Measurements from ENCODE around the gene ASTN2. TPM values are rescaled to one million over a fixed set of nuclear protein-coding genes. Genes with fewer than 3 reads are reported as not detected.

The ASTN2 gene
- total and polyA plus RNA-seq, 2 experiments from 2014 or later = 7.0 to 24.6 TPM

DNA sequence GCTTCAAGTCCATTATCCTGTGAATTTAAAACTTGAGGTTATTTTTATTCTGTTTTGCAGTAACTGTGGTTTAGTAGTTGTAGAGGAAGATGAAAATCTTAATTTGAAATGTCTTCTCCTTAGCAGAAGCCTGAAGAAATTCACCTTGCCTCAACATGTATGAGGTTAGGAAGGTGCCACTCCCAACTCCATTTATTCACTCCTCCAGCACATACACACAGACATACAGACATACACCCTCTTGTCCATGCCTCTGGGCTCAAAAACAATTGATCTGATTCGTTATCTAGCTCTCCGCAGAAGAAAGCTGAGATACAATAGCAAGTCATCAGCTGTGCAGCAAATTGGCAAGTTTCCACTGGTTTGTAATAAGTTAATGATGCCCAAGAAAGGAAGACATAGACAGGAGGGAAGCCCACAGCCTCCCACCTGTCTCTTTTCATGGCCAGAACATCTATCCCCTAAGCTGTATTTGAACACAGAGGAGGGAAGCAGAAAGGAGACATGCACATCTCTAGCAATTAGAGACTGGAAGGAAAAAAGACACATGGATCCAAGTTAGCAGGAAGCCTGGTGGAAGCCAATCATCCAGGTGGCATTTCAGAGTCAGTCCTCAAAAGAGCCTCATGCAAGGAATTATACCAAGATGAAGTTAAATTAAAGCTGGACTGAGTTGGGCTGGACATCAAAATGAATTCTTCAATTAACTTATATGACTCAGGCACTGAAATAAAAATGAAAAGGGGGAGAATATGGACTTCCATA is 257.9 kb downstream of the ASTN2 start:
- Histone ChIP-seq H3K4me1 (ENCODE audit: insufficient read depth) (no peaks in the 10 kb centered on the region), H3K4me2 (no peak overlapping the region), H3K9me2 (ENCODE audit: insufficient read depth) (no peaks in the 10 kb centered on the region), H3F3A (replicated peaks; ENCODE audit: low read depth) (no peaks in the 10 kb centered on the region), H3K79me2 (replicated peaks; ENCODE audit: insufficient read depth) (no peaks in the 10 kb centered on the region), H3K27me3 (ENCODE audit: insufficient read depth) (no peaks in the 10 kb centered on the region), H3K36me3 (ENCODE audit: insufficient read depth) (no peaks in the 10 kb centered on the region), H4K20me1 (replicated peaks; ENCODE audit: insufficient read depth) (no peaks in the 10 kb centered on the region), H3K27ac (ENCODE audit: low read depth) (no peak overlapping the region), H2AFZ (no peak overlapping the region), H3K4me3 (no peak overlapping the region)
- Mint-ChIP-seq H3K27ac (no peak overlapping the region), H3K27me3 (ENCODE audit: insufficient read depth, low read depth, poor library complexity) (no peaks in the 10 kb centered on the region), H3K9me3 (no peaks in the 10 kb centered on the region), H3K36me3 (ENCODE audit: low read depth) (no peaks in the 10 kb centered on the region), H3K4me1 (no peaks in the 10 kb centered on the region), H3K4me3 (no peak overlapping the region)
- no peak for TF ChIP-seq NANOG (IDR thresholded peaks at IDR 0.05; ENCODE audit: borderline replicate concordance)
- no peak for TF ChIP-seq JUNB (IDR thresholded peaks at IDR 0.05; ENCODE audit: unreplicated experiment)
- DNase-seq (ENCODE audit: low spot score) (no peak), ATAC-seq (no peak)

DNA sequence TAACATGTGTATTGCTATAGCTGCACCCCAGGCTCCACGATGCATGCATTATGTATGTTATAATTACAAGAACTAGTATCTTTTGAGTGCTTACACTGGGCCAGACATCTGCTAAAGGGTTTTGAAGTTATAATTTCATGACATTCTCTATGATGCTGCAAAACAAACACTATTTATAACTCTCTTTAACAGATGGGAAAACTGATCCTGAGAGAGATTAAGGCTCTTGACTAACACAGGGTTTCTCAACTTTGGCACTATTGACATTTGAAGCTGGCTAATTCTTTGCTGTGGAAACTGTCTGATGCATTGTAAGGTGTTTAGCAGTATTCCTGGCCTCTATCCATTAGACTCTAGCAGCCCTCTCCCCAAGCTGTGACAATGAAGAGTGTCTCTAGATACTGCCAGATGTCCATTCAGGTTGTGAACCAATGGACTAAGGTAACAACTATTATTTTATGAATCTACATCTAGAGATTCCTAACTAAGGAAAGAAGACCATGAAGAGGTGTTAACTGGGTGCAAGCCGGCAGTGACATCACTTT is 258.6 kb downstream of the ASTN2 start:
- H3K36me3 ChIP-seq (ENCODE audit: insufficient read depth) = no peaks in the 10 kb centered on the region
- H2AFZ ChIP-seq = no peak overlapping the region
- no peaks in the 10 kb centered on the region for H3K27me3 ChIP-seq (ENCODE audit: insufficient read depth)
- H3F3A ChIP-seq (replicated peaks; ENCODE audit: low read depth) = no peaks in the 10 kb centered on the region
- H3K4me2 ChIP-seq = no peak overlapping the region
- Mint-ChIP-seq H3K27ac (no peak overlapping the region), H3K27me3 (ENCODE audit: insufficient read depth, low read depth, poor library complexity) (no peaks in the 10 kb centered on the region), H3K36me3 (ENCODE audit: low read depth) (no peaks in the 10 kb centered on the region), H3K4me3 (no peak overlapping the region), H3K9me3 (no peaks in the 10 kb centered on the region), H3K4me1 (no peaks in the 10 kb centered on the region)
- no peaks in the 10 kb centered on the region for H4K20me1 ChIP-seq (replicated peaks; ENCODE audit: insufficient read depth)
- no peaks in the 10 kb centered on the region for H3K9me2 ChIP-seq (ENCODE audit: insufficient read depth)
- no peaks in the 10 kb centered on the region for H3K4me1 ChIP-seq (ENCODE audit: insufficient read depth)
- no peaks in the 10 kb centered on the region for H3K79me2 ChIP-seq (replicated peaks; ENCODE audit: insufficient read depth)
- ATAC-seq = no peak
- no peak overlapping the region for H3K27ac ChIP-seq (ENCODE audit: low read depth)
- no peak for DNase-seq (ENCODE audit: low spot score)
- H3K4me3 ChIP-seq = no peak overlapping the region
- TF ChIP-seq ZNF114 (CRISPR knock-in tag; IDR thresholded peaks at IDR 0.05) = no peak
- TF ChIP-seq, protein P1, sequence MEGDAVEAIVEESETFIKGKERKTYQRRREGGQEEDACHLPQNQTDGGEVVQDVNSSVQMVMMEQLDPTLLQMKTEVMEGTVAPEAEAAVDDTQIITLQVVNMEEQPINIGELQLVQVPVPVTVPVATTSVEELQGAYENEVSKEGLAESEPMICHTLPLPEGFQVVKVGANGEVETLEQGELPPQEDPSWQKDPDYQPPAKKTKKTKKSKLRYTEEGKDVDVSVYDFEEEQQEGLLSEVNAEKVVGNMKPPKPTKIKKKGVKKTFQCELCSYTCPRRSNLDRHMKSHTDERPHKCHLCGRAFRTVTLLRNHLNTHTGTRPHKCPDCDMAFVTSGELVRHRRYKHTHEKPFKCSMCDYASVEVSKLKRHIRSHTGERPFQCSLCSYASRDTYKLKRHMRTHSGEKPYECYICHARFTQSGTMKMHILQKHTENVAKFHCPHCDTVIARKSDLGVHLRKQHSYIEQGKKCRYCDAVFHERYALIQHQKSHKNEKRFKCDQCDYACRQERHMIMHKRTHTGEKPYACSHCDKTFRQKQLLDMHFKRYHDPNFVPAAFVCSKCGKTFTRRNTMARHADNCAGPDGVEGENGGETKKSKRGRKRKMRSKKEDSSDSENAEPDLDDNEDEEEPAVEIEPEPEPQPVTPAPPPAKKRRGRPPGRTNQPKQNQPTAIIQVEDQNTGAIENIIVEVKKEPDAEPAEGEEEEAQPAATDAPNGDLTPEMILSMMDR (conservative IDR thresholded peaks at IDR 0.05; ENCODE audit: low read depth in 2 of 2) = no peak
- TF ChIP-seq, protein P2, sequence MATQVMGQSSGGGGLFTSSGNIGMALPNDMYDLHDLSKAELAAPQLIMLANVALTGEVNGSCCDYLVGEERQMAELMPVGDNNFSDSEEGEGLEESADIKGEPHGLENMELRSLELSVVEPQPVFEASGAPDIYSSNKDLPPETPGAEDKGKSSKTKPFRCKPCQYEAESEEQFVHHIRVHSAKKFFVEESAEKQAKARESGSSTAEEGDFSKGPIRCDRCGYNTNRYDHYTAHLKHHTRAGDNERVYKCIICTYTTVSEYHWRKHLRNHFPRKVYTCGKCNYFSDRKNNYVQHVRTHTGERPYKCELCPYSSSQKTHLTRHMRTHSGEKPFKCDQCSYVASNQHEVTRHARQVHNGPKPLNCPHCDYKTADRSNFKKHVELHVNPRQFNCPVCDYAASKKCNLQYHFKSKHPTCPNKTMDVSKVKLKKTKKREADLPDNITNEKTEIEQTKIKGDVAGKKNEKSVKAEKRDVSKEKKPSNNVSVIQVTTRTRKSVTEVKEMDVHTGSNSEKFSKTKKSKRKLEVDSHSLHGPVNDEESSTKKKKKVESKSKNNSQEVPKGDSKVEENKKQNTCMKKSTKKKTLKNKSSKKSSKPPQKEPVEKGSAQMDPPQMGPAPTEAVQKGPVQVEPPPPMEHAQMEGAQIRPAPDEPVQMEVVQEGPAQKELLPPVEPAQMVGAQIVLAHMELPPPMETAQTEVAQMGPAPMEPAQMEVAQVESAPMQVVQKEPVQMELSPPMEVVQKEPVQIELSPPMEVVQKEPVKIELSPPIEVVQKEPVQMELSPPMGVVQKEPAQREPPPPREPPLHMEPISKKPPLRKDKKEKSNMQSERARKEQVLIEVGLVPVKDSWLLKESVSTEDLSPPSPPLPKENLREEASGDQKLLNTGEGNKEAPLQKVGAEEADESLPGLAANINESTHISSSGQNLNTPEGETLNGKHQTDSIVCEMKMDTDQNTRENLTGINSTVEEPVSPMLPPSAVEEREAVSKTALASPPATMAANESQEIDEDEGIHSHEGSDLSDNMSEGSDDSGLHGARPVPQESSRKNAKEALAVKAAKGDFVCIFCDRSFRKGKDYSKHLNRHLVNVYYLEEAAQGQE (IDR thresholded peaks at IDR 0.05; ENCODE audit: unreplicated experiment) = no peak
- TF ChIP-seq ZNF331 (CRISPR knock-in tag; IDR thresholded peaks at IDR 0.05; ENCODE audit: low read depth) = no peak
- TF ChIP-seq EZH2 (IDR thresholded peaks at IDR 0.05; ENCODE audit: low read depth, unreplicated experiment) = no peak
- no peak for TF ChIP-seq NANOG (IDR thresholded peaks at IDR 0.05; ENCODE audit: borderline replicate concordance)
- TF ChIP-seq, protein P3, sequence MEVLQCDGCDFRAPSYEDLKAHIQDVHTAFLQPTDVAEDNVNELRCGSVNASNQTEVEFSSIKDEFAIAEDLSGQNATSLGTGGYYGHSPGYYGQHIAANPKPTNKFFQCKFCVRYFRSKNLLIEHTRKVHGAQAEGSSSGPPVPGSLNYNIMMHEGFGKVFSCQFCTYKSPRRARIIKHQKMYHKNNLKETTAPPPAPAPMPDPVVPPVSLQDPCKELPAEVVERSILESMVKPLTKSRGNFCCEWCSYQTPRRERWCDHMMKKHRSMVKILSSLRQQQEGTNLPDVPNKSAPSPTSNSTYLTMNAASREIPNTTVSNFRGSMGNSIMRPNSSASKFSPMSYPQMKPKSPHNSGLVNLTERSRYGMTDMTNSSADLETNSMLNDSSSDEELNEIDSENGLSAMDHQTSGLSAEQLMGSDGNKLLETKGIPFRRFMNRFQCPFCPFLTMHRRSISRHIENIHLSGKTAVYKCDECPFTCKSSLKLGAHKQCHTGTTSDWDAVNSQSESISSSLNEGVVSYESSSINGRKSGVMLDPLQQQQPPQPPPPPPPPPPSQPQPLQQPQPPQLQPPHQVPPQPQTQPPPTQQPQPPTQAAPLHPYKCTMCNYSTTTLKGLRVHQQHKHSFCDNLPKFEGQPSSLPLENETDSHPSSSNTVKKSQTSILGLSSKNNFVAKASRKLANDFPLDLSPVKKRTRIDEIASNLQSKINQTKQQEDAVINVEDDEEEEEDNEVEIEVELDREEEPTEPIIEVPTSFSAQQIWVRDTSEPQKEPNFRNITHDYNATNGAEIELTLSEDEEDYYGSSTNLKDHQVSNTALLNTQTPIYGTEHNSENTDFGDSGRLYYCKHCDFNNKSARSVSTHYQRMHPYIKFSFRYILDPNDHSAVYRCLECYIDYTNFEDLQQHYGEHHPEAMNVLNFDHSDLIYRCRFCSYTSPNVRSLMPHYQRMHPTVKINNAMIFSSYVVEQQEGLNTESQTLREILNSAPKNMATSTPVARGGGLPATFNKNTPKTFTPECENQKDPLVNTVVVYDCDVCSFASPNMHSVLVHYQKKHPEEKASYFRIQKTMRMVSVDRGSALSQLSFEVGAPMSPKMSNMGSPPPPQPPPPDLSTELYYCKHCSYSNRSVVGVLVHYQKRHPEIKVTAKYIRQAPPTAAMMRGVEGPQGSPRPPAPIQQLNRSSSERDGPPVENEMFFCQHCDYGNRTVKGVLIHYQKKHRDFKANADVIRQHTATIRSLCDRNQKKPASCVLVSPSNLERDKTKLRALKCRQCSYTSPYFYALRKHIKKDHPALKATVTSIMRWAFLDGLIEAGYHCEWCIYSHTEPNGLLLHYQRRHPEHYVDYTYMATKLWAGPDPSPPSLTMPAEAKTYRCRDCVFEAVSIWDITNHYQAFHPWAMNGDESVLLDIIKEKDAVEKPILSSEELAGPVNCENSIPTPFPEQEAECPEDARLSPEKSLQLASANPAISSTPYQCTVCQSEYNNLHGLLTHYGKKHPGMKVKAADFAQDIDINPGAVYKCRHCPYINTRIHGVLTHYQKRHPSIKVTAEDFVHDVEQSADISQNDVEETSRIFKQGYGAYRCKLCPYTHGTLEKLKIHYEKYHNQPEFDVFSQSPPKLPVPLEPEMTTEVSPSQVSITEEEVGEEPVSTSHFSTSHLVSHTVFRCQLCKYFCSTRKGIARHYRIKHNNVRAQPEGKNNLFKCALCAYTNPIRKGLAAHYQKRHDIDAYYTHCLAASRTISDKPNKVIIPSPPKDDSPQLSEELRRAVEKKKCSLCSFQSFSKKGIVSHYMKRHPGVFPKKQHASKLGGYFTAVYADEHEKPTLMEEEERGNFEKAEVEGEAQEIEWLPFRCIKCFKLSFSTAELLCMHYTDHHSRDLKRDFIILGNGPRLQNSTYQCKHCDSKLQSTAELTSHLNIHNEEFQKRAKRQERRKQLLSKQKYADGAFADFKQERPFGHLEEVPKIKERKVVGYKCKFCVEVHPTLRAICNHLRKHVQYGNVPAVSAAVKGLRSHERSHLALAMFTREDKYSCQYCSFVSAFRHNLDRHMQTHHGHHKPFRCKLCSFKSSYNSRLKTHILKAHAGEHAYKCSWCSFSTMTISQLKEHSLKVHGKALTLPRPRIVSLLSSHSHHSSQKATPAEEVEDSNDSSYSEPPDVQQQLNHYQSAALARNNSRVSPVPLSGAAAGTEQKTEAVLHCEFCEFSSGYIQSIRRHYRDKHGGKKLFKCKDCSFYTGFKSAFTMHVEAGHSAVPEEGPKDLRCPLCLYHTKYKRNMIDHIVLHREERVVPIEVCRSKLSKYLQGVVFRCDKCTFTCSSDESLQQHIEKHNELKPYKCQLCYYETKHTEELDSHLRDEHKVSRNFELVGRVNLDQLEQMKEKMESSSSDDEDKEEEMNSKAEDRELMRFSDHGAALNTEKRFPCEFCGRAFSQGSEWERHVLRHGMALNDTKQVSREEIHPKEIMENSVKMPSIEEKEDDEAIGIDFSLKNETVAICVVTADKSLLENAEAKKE (CRISPR knock-in tag; IDR thresholded peaks at IDR 0.05) = no peak
- TF ChIP-seq JUNB (IDR thresholded peaks at IDR 0.05; ENCODE audit: unreplicated experiment) = no peak
- no peak for TF ChIP-seq POLR2AphosphoS5 (IDR thresholded peaks at IDR 0.05; ENCODE audit: low read depth)

All from GM23338 (cell line).